ENCODE measurements around the gene UNC93A. TPM values are rescaled to one million over a fixed set of nuclear protein-coding genes. Genes with fewer than 3 reads are reported as not detected.
"Not testable (repeated sequence)": the region's sequence is repeated elsewhere in the genome, so short reads cannot be mapped to it uniquely, and the experiment has no call there.

Gene UNC93A
- total RNA-seq, 3 donors from 2014 or later = not detected

DNA sequence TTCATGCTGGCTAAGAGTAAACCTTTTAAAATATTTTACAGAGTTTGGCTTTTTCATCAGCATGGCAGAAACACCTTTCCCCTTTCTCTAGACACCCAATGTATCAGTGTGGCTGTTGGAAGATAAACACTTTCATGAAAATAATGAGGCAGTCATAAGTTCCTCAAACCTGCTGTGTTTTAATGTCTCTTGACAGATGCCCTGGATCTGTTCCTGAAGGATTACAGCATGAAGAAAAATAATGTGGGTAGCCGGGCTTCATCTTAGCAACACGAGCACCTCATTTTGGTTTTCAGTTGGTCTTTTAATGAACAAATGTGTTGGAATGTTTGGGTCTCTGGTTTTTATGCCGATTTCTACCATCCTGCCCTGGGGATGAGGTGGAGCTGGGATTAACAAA lies 45.5 kb upstream of the UNC93A start:
- no peak for DNase-seq (ENCODE audit: low spot score in 2 of 2)
- Histone ChIP-seq H3K4me1 (no peaks in the 10 kb centered on the region), H3K27me3 (no peaks in the 10 kb centered on the region), H3K36me3 (no peaks in the 10 kb centered on the region), H3K27ac (no peak overlapping the region), H3K4me3 (no peak overlapping the region), H3K9me3 (no peaks in the 10 kb centered on the region)
- intact Hi-C loops (cut with DNase I; ENCODE audit: low total_unique reads) = no loop called here
- TF ChIP-seq POLR2AphosphoS5 (IDR thresholded peaks at IDR 0.05) = no peak
- no peak for TF ChIP-seq POLR2A (IDR thresholded peaks at IDR 0.05)
- TF ChIP-seq CTCF (IDR thresholded peaks at IDR 0.05) = no peak

GRCh38 chr6:167247814-167248595 lies 43.1 kb upstream of the UNC93A start:
- H3K27ac ChIP-seq = no peak overlapping the region
- intact Hi-C loops (cut with DNase I; ENCODE audit: low total_unique reads) = no loop called here
- no peaks in the 10 kb centered on the region for H3K4me1 ChIP-seq
- H3K27me3 ChIP-seq = no peaks in the 10 kb centered on the region
- no peaks in the 10 kb centered on the region for H3K9me3 ChIP-seq
- no peak for DNase-seq (ENCODE audit: low spot score in 2 of 2)
- TF ChIP-seq POLR2AphosphoS5 (IDR thresholded peaks at IDR 0.05) (no peak), CTCF (IDR thresholded peaks at IDR 0.05) (no peak), POLR2A (IDR thresholded peaks at IDR 0.05) (no peak)
- no peak overlapping the region for H3K4me3 ChIP-seq
- no peaks in the 10 kb centered on the region for H3K36me3 ChIP-seq

DNA sequence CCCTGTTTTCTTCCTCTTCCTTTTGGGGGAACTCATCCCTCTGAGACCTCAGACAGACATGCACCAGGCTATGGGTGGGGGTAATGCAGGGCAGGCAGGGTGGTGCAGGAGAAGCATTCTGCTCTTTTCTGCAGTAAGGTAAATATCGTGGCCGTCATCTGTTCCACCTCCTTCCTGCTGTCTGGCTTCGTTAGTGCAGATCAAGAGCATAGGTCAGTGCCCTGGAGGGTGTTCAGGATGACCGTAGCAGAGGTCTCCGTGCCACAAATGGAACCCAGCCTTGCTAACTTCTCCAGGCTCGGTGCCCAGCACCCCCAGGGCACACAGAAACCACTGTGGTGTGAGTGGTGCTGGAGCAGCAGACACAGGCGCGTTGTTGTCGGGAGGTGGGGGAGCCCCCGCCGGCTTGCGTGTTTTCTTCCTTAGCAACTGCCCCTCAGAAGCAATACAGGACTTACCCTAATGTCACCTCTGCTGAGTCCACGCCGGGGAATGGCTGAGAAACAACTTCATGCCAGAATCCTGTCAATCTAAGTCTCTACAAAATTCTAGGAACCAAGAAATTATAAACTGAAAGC lies 42.1 kb upstream of the UNC93A start:
- H3K36me3 ChIP-seq; H3K4me1 ChIP-seq; H3K27ac ChIP-seq; H3K9me3 ChIP-seq; H3K27me3 ChIP-seq; intact Hi-C loops (cut with DNase I; ENCODE audit: low total_unique reads); H3K4me3 ChIP-seq: not testable (repeated sequence)
- peak in 1 of 2 donors; percentile 26 for DNase-seq (ENCODE audit: low spot score in 2 of 2)

DNA sequence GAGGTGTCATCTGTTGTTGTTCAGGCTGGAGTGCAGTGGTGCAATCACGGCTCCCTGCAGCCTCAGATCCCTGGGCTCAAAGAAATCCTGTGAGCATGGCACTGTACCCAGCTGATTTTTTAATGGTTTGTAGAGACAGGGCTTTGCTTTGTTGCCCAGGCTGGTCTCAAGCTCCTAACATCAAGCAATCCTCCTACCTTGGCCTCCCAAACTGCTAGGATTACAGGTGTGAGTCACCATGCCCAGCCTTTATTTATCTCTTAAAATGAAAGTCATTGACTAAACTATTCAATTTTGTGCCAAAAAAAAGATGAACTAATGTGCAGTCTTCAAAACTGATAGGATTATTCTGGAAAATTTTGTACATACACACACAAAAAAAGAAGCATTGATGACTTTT lies 38.8 kb upstream of the UNC93A start:
- Histone ChIP-seq H3K4me1 (no peaks in the 10 kb centered on the region), H3K9me3 (peaks cover 4 to 7% of the 10 kb centered on the region in 2 donors), H3K27ac (no peak overlapping the region), H3K27me3 (no peaks in the 10 kb centered on the region), H3K36me3 (no peaks in the 10 kb centered on the region), H3K4me3 (no peak overlapping the region)
- DNase-seq (ENCODE audit: low spot score in 2 of 2) = no peak
- TF ChIP-seq CTCF (IDR thresholded peaks at IDR 0.05) (no peak), POLR2A (IDR thresholded peaks at IDR 0.05) (no peak)
- intact Hi-C loops (cut with DNase I; ENCODE audit: low total_unique reads) = no loop called here

DNA sequence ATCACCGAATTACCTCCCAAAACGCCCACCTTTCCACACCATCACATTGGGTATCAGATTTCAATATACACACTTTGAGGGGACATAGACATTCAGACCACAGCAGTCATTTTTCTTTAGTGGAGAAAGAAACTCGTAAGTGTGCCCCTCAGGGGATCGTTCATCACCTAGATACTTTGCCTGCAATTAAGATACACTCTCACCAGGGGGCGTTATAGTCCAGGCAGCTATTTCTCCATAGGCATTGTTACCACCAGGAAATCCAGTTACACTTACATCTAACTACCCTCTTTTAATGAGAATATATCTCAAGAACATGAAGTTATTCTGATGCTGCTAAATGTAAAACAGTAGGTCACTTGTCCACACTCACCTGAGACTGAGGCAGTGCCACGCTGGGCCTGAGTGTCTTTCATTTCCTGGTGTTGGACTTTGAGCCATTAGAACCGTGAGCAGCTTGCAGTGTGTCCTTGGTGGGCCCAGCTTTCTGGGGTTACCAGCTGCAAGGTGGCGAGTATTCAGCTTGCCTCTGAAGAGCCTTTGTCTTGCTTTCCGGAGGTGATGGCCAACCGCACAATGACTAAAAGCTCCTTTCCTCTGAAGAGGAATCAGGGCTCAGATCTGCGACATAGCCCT lies 35.1 kb upstream of the UNC93A start:
- intact Hi-C loops (cut with DNase I; ENCODE audit: low total_unique reads) = no loop called here
- Histone ChIP-seq H3K4me1 (no peaks in the 10 kb centered on the region), H3K27me3 (no peaks in the 10 kb centered on the region)

More for the DNA sequence above, 35.1 kb upstream of the UNC93A start:
- TF ChIP-seq POLR2A (IDR thresholded peaks at IDR 0.05) (no peak), CTCF (IDR thresholded peaks at IDR 0.05) (no peak), POLR2AphosphoS5 (IDR thresholded peaks at IDR 0.05) (no peak)
- Histone ChIP-seq H3K36me3 (no peaks in the 10 kb centered on the region), H3K9me3 (peaks cover 4 to 7% of the 10 kb centered on the region in 2 donors), H3K27ac (no peak overlapping the region), H3K4me3 (no peak overlapping the region)
- no peak for DNase-seq (ENCODE audit: low spot score in 2 of 2)

Measured in breast epithelium (tissue), 4 donors.